H1 (cell line): ENCODE results near the gene COX19. TPM values are rescaled to one million over a fixed set of nuclear protein-coding genes. Genes with fewer than 3 reads are reported as not detected.

Source experiments
- CTCF ChIA-PET: fragments of 300-600 bp; sonication (Branson Sonifier 250); formaldehyde crosslinking; loops from one replicate; lab custom pipeline; 2021; ENCODE audit not compliant: partially characterized antibody; lab: Charles Lee
- POLR2A ChIA-PET: fragments of 300-600 bp; sonication (Branson Sonifier 250); formaldehyde crosslinking; loops from one replicate; lab custom pipeline; 2021; ENCODE audit warnings: inconsistent platforms; ENCODE audit not compliant: partially characterized antibody; lab: Charles Lee
- DNase-seq, 2 experiments: peaks; one replicate each; pipeline versions ENCODE4 v3.0.0 to v3.0.0-alpha.2; 2010 to 2022; ENCODE audit warnings: low spot score in 2 of 2, low read depth in 1 of 2, mixed read lengths in 1 of 2
- FAIRE-seq: peaks from 2 replicates; lab custom pipeline; 2011; peaks lifted over from hg19 to GRCh38; lab: Jason Lieb, UNC
- H2AFZ ChIP-seq: 2 replicates; pipeline ENCODE4 v1.8.1; 2012; ENCODE audit warnings: low read length, inconsistent platforms
- H2AK5ac ChIP-seq: 2 replicates; pipeline ENCODE4 v1.6.1; 2013; ENCODE audit warnings: low read depth, low read length
- H2BK120ac ChIP-seq: replicated peaks from 2 replicates; pipeline ENCODE3; 2013; ENCODE audit warnings: low read depth, low read length, inconsistent platforms
- H2BK12ac ChIP-seq: 2 replicates; pipeline ENCODE4 v1.6.1; 2013; ENCODE audit warnings: low read depth, low read length
- H2BK15ac ChIP-seq: 2 replicates; pipeline ENCODE4 v1.6.1; 2013; ENCODE audit warnings: low read length
- H2BK20ac ChIP-seq: 2 replicates; pipeline ENCODE4 v1.6.1; 2013; ENCODE audit warnings: low read length
- H2BK5ac ChIP-seq: 2 replicates; pipeline ENCODE4 v1.6.1; 2013; ENCODE audit warnings: low read depth, low read length
- H3K14ac ChIP-seq: 2 replicates; pipeline ENCODE4 v1.6.1; 2013; ENCODE audit warnings: inconsistent platforms; ENCODE audit not compliant: insufficient read length
- H3K18ac ChIP-seq: 2 replicates; pipeline ENCODE4 v1.6.1; 2013; ENCODE audit warnings: low read length; ENCODE audit errors: extremely low read depth
- H3K23ac ChIP-seq: 2 replicates; pipeline ENCODE4 v1.6.1; 2013; ENCODE audit warnings: inconsistent platforms; ENCODE audit not compliant: insufficient read length
- H3K23me2 ChIP-seq: 2 replicates; pipeline ENCODE4 v1.6.1; 2013; ENCODE audit warnings: low read depth, low read length
- H3K27ac ChIP-seq: 2 replicates; pipeline ENCODE4 v1.6.1; 2011; ENCODE audit warnings: low read depth, low read length, inconsistent platforms
- H3K27me3 ChIP-seq, 4 experiments: replicated peaks in 1 of 4; 1 replicate in 1 of 4; 2 replicates in 3 of 4; pipeline versions ENCODE4 v1.6.1 to v1.8.1; 2011 to 2013; ENCODE audit warnings: low read length in 3 of 4, mild to moderate bottlenecking in 3 of 4, inconsistent platforms in 2 of 4, mixed read lengths in 2 of 4, moderate library complexity in 1 of 4; ENCODE audit not compliant: control insufficient read depth in 3 of 4, insufficient read depth in 3 of 4; ENCODE audit errors: extremely low read depth in 1 of 4
- H3K36me3 ChIP-seq, 4 experiments: 2 replicates each; pipeline versions ENCODE4 v1.6.1 to v1.8.1; 2011 to 2013; ENCODE audit warnings: mild to moderate bottlenecking in 4 of 4, low read length in 3 of 4, moderate library complexity in 2 of 4, control low read depth in 1 of 4, inconsistent platforms in 1 of 4; ENCODE audit not compliant: insufficient read depth in 4 of 4, control insufficient read depth in 2 of 4
- H3K4ac ChIP-seq: replicated peaks from 2 replicates; pipeline ENCODE3; 2013; ENCODE audit warnings: low read length, low read depth, mixed read lengths, inconsistent platforms; ENCODE audit not compliant: insufficient read length
- H3K4me1 ChIP-seq, 4 experiments: replicated peaks in 1 of 4; 1 replicate in 1 of 4; 2 replicates in 3 of 4; pipeline versions ENCODE4 v1.6.1 to v1.8.1; 2011 to 2013; ENCODE audit warnings: low read length in 3 of 4, inconsistent platforms in 2 of 4, mixed read lengths in 1 of 4; ENCODE audit not compliant: insufficient read depth in 4 of 4, control insufficient read depth in 3 of 4
- H3K4me2 ChIP-seq, 2 experiments: 2 replicates each; pipeline versions ENCODE4 v1.6.1 to v1.8.1; 2011 to 2013; ENCODE audit warnings: low read depth in 2 of 2, low read length in 2 of 2, control low read depth in 1 of 2, inconsistent platforms in 1 of 2, mild to moderate bottlenecking in 1 of 2; ENCODE audit not compliant: insufficient read depth in 1 of 2
- H3K4me3 ChIP-seq, 4 experiments: fragments of 200-600, 300-600 bp in 1 of 4; sonication (generic), shearing (Covaris generic), sonication (Bioruptor Twin) in 1 of 4; 2 replicates each; pipeline versions ENCODE4 v1.5.1 to v1.8.1; 2011 to 2016; ENCODE audit warnings: low read length in 4 of 4, low read depth in 3 of 4, control low read depth in 2 of 4, inconsistent platforms in 2 of 4, mild to moderate bottlenecking in 2 of 4, mixed read lengths in 1 of 4, moderate library complexity in 1 of 4; ENCODE audit not compliant: insufficient read depth in 2 of 4; ENCODE audit errors: extremely low read depth in 1 of 4
- H3K56ac ChIP-seq: replicated peaks from 2 replicates; pipeline ENCODE3; 2013; ENCODE audit warnings: low read depth, mild to moderate bottlenecking, mixed read lengths, low read length, inconsistent platforms; ENCODE audit not compliant: insufficient read length
- H3K79me1 ChIP-seq: 2 replicates; pipeline ENCODE4 v1.6.1; 2013; ENCODE audit warnings: low read depth, low read length, control low read depth
- H3K79me2 ChIP-seq, 2 experiments: 2 replicates each; pipeline versions ENCODE4 v1.6.1 to v1.8.1; 2012 to 2013; ENCODE audit warnings: low read length in 2 of 2, mild to moderate bottlenecking in 2 of 2, inconsistent platforms in 1 of 2; ENCODE audit not compliant: insufficient read depth in 2 of 2, control insufficient read depth in 1 of 2
- H3K9ac ChIP-seq, 4 experiments: replicated peaks in 1 of 4; 1 replicate in 1 of 4; 2 replicates in 3 of 4; pipeline versions ENCODE4 v1.6.1 to v1.8.1; 2011 to 2013; ENCODE audit warnings: low read depth in 3 of 4, low read length in 3 of 4, control low read depth in 2 of 4, mild to moderate bottlenecking in 2 of 4, moderate library complexity in 2 of 4, inconsistent platforms in 1 of 4; ENCODE audit errors: extremely low read depth in 1 of 4
- H3K9me3 ChIP-seq, 2 experiments: 2 replicates each; pipeline versions ENCODE4 v1.6.1 to v1.8.1; 2012 to 2013; ENCODE audit warnings: mild to moderate bottlenecking in 2 of 2, moderate library complexity in 2 of 2, control low read depth in 1 of 2, inconsistent platforms in 1 of 2, low read depth in 1 of 2, low read length in 1 of 2, mixed read lengths in 1 of 2; ENCODE audit not compliant: insufficient read depth in 2 of 2
- H4K20me1 ChIP-seq, 2 experiments: replicated peaks in 1 of 2; 2 replicates each; pipeline versions ENCODE3 to v1.8.1; 2011 to 2013; ENCODE audit warnings: inconsistent platforms in 2 of 2, low read length in 2 of 2, mild to moderate bottlenecking in 1 of 2; ENCODE audit not compliant: insufficient read depth in 2 of 2, control insufficient read depth in 1 of 2
- H4K5ac ChIP-seq: 2 replicates; pipeline ENCODE4 v1.6.1; 2013; ENCODE audit warnings: low read length, low read depth, mixed read lengths, inconsistent platforms; ENCODE audit not compliant: insufficient read length
- H4K8ac ChIP-seq: 2 replicates; pipeline ENCODE4 v1.8.0; 2013; ENCODE audit warnings: mild to moderate bottlenecking, moderate library complexity, low read length, inconsistent platforms; ENCODE audit not compliant: insufficient read depth; ENCODE audit errors: extremely low read depth
- H4K91ac ChIP-seq: replicated peaks from 2 replicates; pipeline ENCODE3; 2013; ENCODE audit warnings: low read length, mixed read lengths, inconsistent platforms; ENCODE audit not compliant: insufficient read length
- BACH1 ChIP-seq: IDR thresholded peaks from 2 replicates; pipeline ENCODE4 v1.6.1; 2012; ENCODE audit warnings: low read length, improper control_type of control experiment
- WGBS, 2 experiments: shearing (Covaris generic) in 1 of 2; methylation state at CpG; one replicate each; pipeline versions ENCODE4 v1.1.6 to v1.1.7; 2013 to 2015; ENCODE audit warnings: low lambda C conversion rate in 2 of 2, mixed read lengths in 2 of 2, inconsistent platforms in 1 of 2, low coverage in 1 of 2, missing lambda C conversion rate in 1 of 2; ENCODE audit not compliant: insufficient replicate concordance in 2 of 2, insufficient coverage in 1 of 2, insufficient read length in 1 of 2; ENCODE audit errors: extremely low coverage in 1 of 2, missing lambda C conversion rate in 1 of 2; 5-methylcytosine and 5-hydroxymethylcytosine counted together
- polyA plus RNA-seq, 7 experiments: library from polyadenylated mRNA; depleted of rRNA in 3 of 7; stranded (reverse) in 5 of 7; unstranded in 2 of 7; fragments of >200 nt in 5 of 7; fragments of 200-250 nt in 2 of 7; gene quantifications; 1 replicate in 5 of 7; 2 replicates in 1 of 7; 4 replicates in 1 of 7; pipeline versions ENCODE4 v1.2.1 to v1.2.3, GENCODE V29; 2011 to 2013; ENCODE audit warnings: missing spikeins in 2 of 7, mixed read lengths in 2 of 7
- total RNA-seq: library from RNA; stranded (reverse); fragmentation: NEBNext Ultra II Directional; extraction: Animal tissue kit (Norgen Biotek cat#: 25700); gene quantifications from 2 replicates; pipeline ENCODE4 v1.2.1, GENCODE V29; 2021

COX19 gene
- total and polyA plus RNA-seq, 2 of the 8 experiments (the other 6 are each of a cell fraction or from before 2014, with no cell fraction given), result 3.9 to 7.9 TPM

- POLR2A ChIA-PET, result interaction anchor here (0.9 to 3.2 kb wide), 4 partner anchors 11 to 64 kb away, joined by 3 to 10 read pairs (median 4); no protein-coding TSS in a partner anchor
- no peak for DNase-seq
Measured at GRCh38 chr7:978049-978346, 2.6 kb upstream of the COX19 start.

More at GRCh38 chr7:978049-978346, 2.6 kb upstream of the COX19 start:
- Histone ChIP-seq H3K27ac (no peak overlapping the region), H3K9me3 (no peaks in the 10 kb centered on the region), H4K91ac (no peak overlapping the region), H3K23me2 (peaks cover 3% of the 10 kb centered on the region; the same call in 1 of the 2 replicates), H3K79me1 (peaks cover 3% of the 10 kb centered on the region), H2BK120ac (no peak overlapping the region), H2AK5ac (no peak overlapping the region), H3K79me2 (peaks cover 4 to 14% of the 10 kb centered on the region in 2 experiments; a peak in 3 of 4 replicates), H2AFZ (no peak overlapping the region), H4K20me1 (peaks cover 0 to 5% of the 10 kb centered on the region in 2 experiments), H4K8ac (no peak overlapping the region), H3K4ac (no peak overlapping the region), H3K56ac (no peak overlapping the region), H4K5ac (no peak overlapping the region), H3K9ac (no peak overlapping the region), H3K14ac (no peak overlapping the region), H3K4me1 (peaks cover 0 to 6% (median 3%) of the 10 kb centered on the region in 4 experiments; a peak in 5 of 7 replicates), H2BK5ac (no peak overlapping the region), H2BK12ac (no peak overlapping the region), H3K23ac (no peak overlapping the region), H2BK15ac (no peak overlapping the region), H3K4me2 (no peak overlapping the region), H3K27me3 (no peaks in the 10 kb centered on the region), H3K18ac (no peak overlapping the region), H3K4me3 (no peak overlapping the region), H3K36me3 (peaks cover 0 to 3% (median 0%) of the 10 kb centered on the region in 4 experiments; a peak in 2 of 8 replicates), H2BK20ac (no peak overlapping the region)
- CTCF ChIA-PET, result interaction anchor here (1.1 to 3.9 kb wide), 11 partner anchors 11 to 205 kb away, joined by 3 to 32 read pairs (median 4); partner anchors contain the start of gene GPR146
- 86% methylated on average over 7 of the region's 7 CpGs; no CpG with 5 or more reads in 1 of the 2 experiments for WGBS, 2 experiments
- no peak for FAIRE-seq
- no peak for TF ChIP-seq BACH1
